CD4-positive, alpha-beta T cell treated with Interferon alpha-2 for 1 hour (primary cell): ENCODE measurements around the gene NOL12.

Source experiments
- DNase-seq, 2 donors: peaks; one replicate each; pipeline ENCODE4 v3.0.0-alpha.2; 2020 to 2022

Gene NOL12

GRCh38 chr22:37659066-37659896 lies 26.9 kb upstream of the NOL12 start:
- peak; percentile 25 to 38 for DNase-seq

- DNase-seq, result no peak
Observed at GRCh38 chr22:37659897-37660708, 26.0 kb upstream of the NOL12 start.

- DNase-seq, result no peak
Observed at GRCh38 chr22:37660709-37661045, 25.5 kb upstream of the NOL12 start.

- peak; percentile 25 to 56 for DNase-seq
Observed at GRCh38 chr22:37661160-37661924, 24.8 kb upstream of the NOL12 start.

- no peak for DNase-seq
Observed at GRCh38 chr22:37662039-37662438, 24.1 kb upstream of the NOL12 start.

GRCh38 chr22:37663521-37664140 lies 22.5 kb upstream of the NOL12 start:
- DNase-seq, result no peak

GRCh38 chr22:37664249-37665101 lies 21.7 kb upstream of the NOL12 start:
- DNase-seq, result no peak

- DNase-seq, result no peak
Observed at GRCh38 chr22:37665487-37665886, 20.7 kb upstream of the NOL12 start.

- DNase-seq, result no peak
Observed at GRCh38 chr22:37669586-37669985, 16.6 kb upstream of the NOL12 start.

GRCh38 chr22:37672206-37672919 lies 13.8 kb upstream of the NOL12 start:
- DNase-seq, result peak in 1 of 2 donors; percentile 6

GRCh38 chr22:37672920-37673455 lies 13.2 kb upstream of the NOL12 start:
- DNase-seq, result no peak

GRCh38 chr22:37674248-37674647 lies 11.9 kb upstream of the NOL12 start:
- no peak for DNase-seq

- peak; percentile 73 to 74 for DNase-seq
Observed at GRCh38 chr22:37674951-37675929, 10.9 kb upstream of the NOL12 start, which contains the start of gene LGALS1. Gene LGALS1 (plus strand): TSS chr22:37675636. CDS start chr22:37675703, 67 bp downstream.

GRCh38 chr22:37675930-37676735 lies 10.0 kb upstream of the NOL12 start:
- DNase-seq, result peak; percentile 3 to 37

GRCh38 chr22:37676736-37677492 lies 9.2 kb upstream of the NOL12 start:
- DNase-seq, result peak; percentile 93 to 94

- DNase-seq, result no peak
Observed at GRCh38 chr22:37677493-37677974, 8.6 kb upstream of the NOL12 start.

- no peak for DNase-seq
Observed at GRCh38 chr22:37678372-37678771, 7.8 kb upstream of the NOL12 start.

- no peak for DNase-seq
Observed at GRCh38 chr22:37679670-37680069, 6.5 kb upstream of the NOL12 start.
